Neural cell (in vitro differentiated cells): Measurements from ENCODE around the gene CLIC1. TPM values are rescaled to one million over a fixed set of nuclear protein-coding genes. Genes with fewer than 3 reads are reported as not detected.

Experiments
- H2AFZ ChIP-seq: fragments of 200-600, 300-800 bp; sonication (generic), shearing (Covaris generic); 2 replicates; pipeline ENCODE4 v1.6.0; 2014; ENCODE audit warnings: low read depth, mild to moderate bottlenecking, antibody characterized with exemption, low read length, moderate library complexity
- H3F3A ChIP-seq: fragments of 200-600 bp; shearing (Covaris generic); 2 replicates; pipeline ENCODE4 v1.6.1; 2016; ENCODE audit warnings: mild to moderate bottlenecking, moderate library complexity, mixed read lengths, antibody characterized with exemption, low read length; ENCODE audit not compliant: insufficient read depth, poor library complexity, severe bottlenecking
- H3K27ac ChIP-seq: fragments of 200-600, 300-800 bp; sonication (generic), shearing (Covaris generic); 2 replicates; pipeline ENCODE4 v1.5.1; 2014; ENCODE audit warnings: mild to moderate bottlenecking, low read length, moderate library complexity
- H3K27me3 ChIP-seq: fragments of 300-800, 200-600 bp; sonication (generic), shearing (Covaris generic); 2 replicates; pipeline ENCODE4 v1.6.0; 2014; ENCODE audit warnings: mild to moderate bottlenecking, low read depth, low read length, moderate library complexity; ENCODE audit not compliant: insufficient read depth
- H3K36me3 ChIP-seq: fragments of 300-800, 200-600 bp; sonication (generic), shearing (Covaris generic); 2 replicates; pipeline ENCODE4 v1.5.1; 2014; ENCODE audit warnings: mild to moderate bottlenecking, antibody characterized with exemption, low read length, moderate library complexity; ENCODE audit not compliant: insufficient read depth
- H3K4me2 ChIP-seq: fragments of 300-800, 200-600 bp; sonication (generic), shearing (Covaris generic); 2 replicates; pipeline ENCODE4 v1.6.0; 2014; ENCODE audit warnings: mild to moderate bottlenecking, low read length
- H3K4me3 ChIP-seq: fragments of 300-800, 200-600 bp; sonication (generic), shearing (Covaris generic); 2 replicates; pipeline ENCODE4 v1.5.1; 2014; ENCODE audit warnings: mild to moderate bottlenecking, low read length, moderate library complexity
- H3K79me2 ChIP-seq: fragments of 200-600 bp; shearing (Covaris generic); replicated peaks from 2 replicates; pipeline ENCODE4 v1.6.0; 2014; ENCODE audit warnings: mild to moderate bottlenecking, low read length, moderate library complexity; ENCODE audit not compliant: insufficient read depth
- H3K9ac ChIP-seq: fragments of 300-800, 200-600 bp; sonication (generic), shearing (Covaris generic); 2 replicates; pipeline ENCODE4 v1.6.1; 2016; ENCODE audit warnings: mild to moderate bottlenecking, low read length, mixed read lengths
- H3K9me2 ChIP-seq: fragments of 200-600 bp; shearing (Covaris generic); 2 replicates; pipeline ENCODE4 v1.6.1; 2016; ENCODE audit warnings: mild to moderate bottlenecking, low read length, mixed read lengths; ENCODE audit not compliant: insufficient read depth
- H3K9me3 ChIP-seq: fragments of 200-600, 300-800 bp; sonication (generic), shearing (Covaris generic); 2 replicates; pipeline ENCODE4 v1.6.1; 2016; ENCODE audit warnings: mild to moderate bottlenecking, mixed run types, low read length, moderate library complexity, mixed read lengths
- H4K20me1 ChIP-seq: fragments of 200-600 bp; shearing (Covaris generic); 2 replicates; pipeline ENCODE4 v1.6.1; 2016; ENCODE audit warnings: mild to moderate bottlenecking, mixed run types; ENCODE audit not compliant: insufficient read depth
- CTCF ChIP-seq: fragments of 450-650 bp; IDR thresholded peaks from 2 replicates; pipeline ENCODE4 v1.5.1; 2014; ENCODE audit warnings: antibody characterized with exemption, mild to moderate bottlenecking, moderate library complexity; ENCODE audit not compliant: poor library complexity, severe bottlenecking
- EP300 ChIP-seq: fragments of 450-650 bp; conservative IDR thresholded peaks from 2 replicates; pipeline ENCODE4 v1.6.1; 2014; ENCODE audit warnings: antibody characterized with exemption, mild to moderate bottlenecking, moderate library complexity; ENCODE audit not compliant: poor library complexity, severe bottlenecking
- EZH2 ChIP-seq: fragments of 200-600, 300-800 bp; shearing (Covaris generic), sonication (generic); IDR thresholded peaks from 2 replicates; pipeline ENCODE4 v1.6.1; 2014; ENCODE audit warnings: antibody characterized with exemption, low read length, borderline replicate concordance, mild to moderate bottlenecking; ENCODE audit not compliant: insufficient read depth, poor library complexity, severe bottlenecking
- MXI1 ChIP-seq: fragments of 450-650 bp; conservative IDR thresholded peaks from 2 replicates; pipeline ENCODE4 v1.6.1; 2014; ENCODE audit warnings: antibody characterized with exemption, mild to moderate bottlenecking; ENCODE audit not compliant: poor library complexity, severe bottlenecking
- POLR2AphosphoS5 ChIP-seq: IDR thresholded peaks from 2 replicates; pipeline ENCODE4 v1.6.1; 2012
- RAD21 ChIP-seq: fragments of 450-650 bp; conservative IDR thresholded peaks from 2 replicates; pipeline ENCODE4 v1.6.1; 2014; ENCODE audit warnings: antibody characterized with exemption, mild to moderate bottlenecking, moderate library complexity
- SMC3 ChIP-seq: fragments of 450-650 bp; conservative IDR thresholded peaks from 2 replicates; pipeline ENCODE4 v1.6.1; 2014; ENCODE audit warnings: antibody characterized with exemption, mild to moderate bottlenecking, moderate library complexity; ENCODE audit not compliant: poor library complexity
- TAF1 ChIP-seq: IDR thresholded peaks from 2 replicates; pipeline ENCODE4 v1.6.1; 2012; ENCODE audit warnings: low read depth
- polyA plus RNA-seq: library from polyadenylated mRNA; depleted of rRNA; stranded (reverse); fragments of >200 nt; gene quantifications from 2 replicates; pipeline ENCODE4 v1.2.3, GENCODE V29; 2014
- TF ChIP-seq, protein P1 (sequence below): IDR thresholded peaks from 2 replicates; pipeline ENCODE4 v1.6.1; 2012; ENCODE audit warnings: borderline replicate concordance

Gene CLIC1
- polyA plus RNA-seq, 1 donor from 2014 or later: 5.5 TPM

DNA sequence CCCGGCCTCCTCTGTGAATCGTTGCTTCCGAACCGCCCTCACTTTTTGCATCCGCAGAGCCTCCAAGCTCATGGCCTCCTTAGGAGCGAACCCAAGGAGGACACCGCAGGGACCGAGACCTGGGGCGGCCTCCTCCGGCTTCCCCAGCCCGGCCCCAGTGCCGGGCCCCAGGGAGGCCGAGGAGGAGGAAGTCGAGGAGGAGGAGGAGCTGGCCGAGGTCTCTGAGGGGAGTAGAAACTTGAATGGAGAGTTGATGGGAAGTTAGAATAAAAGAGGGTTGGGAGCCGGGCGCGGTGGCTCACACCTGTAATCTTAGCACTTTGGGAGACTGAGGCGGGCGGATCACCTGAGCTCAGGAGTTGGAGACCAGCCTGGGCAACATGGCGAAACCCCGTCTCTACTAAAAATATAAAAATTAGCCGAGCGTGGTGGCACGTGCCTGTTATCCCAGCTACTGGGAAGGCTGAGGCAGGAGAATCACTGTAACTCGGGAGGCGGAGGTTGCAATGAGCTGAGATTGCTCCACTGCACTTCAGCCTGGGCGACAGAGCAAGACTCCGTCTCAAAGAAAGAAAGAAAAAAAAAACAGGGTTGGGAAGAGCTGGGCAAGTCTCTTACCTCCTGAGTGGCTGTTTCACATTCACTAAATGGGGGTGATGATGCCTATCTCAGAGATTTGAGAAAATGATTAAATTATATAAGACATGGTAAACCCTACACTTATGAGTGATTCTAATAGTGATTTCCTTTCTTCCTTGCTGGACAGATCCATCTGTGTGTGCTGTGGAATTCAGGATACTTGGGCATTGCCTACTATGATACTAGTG, 4.3 kb upstream of the CLIC1 start:
- H3F3A ChIP-seq: no peaks in the 10 kb centered on the region
- H2AFZ ChIP-seq: peak overlapping the region; percentile 42
- peak overlapping the region; percentile 25 for H3K9ac ChIP-seq
- no peak for TF ChIP-seq MXI1
- TF ChIP-seq SMC3: no peak
- no peak for TF ChIP-seq TAF1
- TF ChIP-seq EP300: no peak
- TF ChIP-seq POLR2AphosphoS5: no peak
- no peak for TF ChIP-seq RAD21
- TF ChIP-seq EZH2: no peak
- TF ChIP-seq CTCF: no peak
- TF ChIP-seq, protein P1, sequence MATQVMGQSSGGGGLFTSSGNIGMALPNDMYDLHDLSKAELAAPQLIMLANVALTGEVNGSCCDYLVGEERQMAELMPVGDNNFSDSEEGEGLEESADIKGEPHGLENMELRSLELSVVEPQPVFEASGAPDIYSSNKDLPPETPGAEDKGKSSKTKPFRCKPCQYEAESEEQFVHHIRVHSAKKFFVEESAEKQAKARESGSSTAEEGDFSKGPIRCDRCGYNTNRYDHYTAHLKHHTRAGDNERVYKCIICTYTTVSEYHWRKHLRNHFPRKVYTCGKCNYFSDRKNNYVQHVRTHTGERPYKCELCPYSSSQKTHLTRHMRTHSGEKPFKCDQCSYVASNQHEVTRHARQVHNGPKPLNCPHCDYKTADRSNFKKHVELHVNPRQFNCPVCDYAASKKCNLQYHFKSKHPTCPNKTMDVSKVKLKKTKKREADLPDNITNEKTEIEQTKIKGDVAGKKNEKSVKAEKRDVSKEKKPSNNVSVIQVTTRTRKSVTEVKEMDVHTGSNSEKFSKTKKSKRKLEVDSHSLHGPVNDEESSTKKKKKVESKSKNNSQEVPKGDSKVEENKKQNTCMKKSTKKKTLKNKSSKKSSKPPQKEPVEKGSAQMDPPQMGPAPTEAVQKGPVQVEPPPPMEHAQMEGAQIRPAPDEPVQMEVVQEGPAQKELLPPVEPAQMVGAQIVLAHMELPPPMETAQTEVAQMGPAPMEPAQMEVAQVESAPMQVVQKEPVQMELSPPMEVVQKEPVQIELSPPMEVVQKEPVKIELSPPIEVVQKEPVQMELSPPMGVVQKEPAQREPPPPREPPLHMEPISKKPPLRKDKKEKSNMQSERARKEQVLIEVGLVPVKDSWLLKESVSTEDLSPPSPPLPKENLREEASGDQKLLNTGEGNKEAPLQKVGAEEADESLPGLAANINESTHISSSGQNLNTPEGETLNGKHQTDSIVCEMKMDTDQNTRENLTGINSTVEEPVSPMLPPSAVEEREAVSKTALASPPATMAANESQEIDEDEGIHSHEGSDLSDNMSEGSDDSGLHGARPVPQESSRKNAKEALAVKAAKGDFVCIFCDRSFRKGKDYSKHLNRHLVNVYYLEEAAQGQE: no peak
- no peaks in the 10 kb centered on the region for H3K9me2 ChIP-seq
- H3K4me3 ChIP-seq: peak overlapping the region; percentile 66
- H3K9me3 ChIP-seq: no peaks in the 10 kb centered on the region
- no peak overlapping the region for H3K4me2 ChIP-seq
- no peaks in the 10 kb centered on the region for H3K27me3 ChIP-seq
- no peaks in the 10 kb centered on the region for H3K79me2 ChIP-seq
- H3K36me3 ChIP-seq: no peaks in the 10 kb centered on the region
- no peak overlapping the region for H3K27ac ChIP-seq
- H4K20me1 ChIP-seq: no peaks in the 10 kb centered on the region

DNA sequence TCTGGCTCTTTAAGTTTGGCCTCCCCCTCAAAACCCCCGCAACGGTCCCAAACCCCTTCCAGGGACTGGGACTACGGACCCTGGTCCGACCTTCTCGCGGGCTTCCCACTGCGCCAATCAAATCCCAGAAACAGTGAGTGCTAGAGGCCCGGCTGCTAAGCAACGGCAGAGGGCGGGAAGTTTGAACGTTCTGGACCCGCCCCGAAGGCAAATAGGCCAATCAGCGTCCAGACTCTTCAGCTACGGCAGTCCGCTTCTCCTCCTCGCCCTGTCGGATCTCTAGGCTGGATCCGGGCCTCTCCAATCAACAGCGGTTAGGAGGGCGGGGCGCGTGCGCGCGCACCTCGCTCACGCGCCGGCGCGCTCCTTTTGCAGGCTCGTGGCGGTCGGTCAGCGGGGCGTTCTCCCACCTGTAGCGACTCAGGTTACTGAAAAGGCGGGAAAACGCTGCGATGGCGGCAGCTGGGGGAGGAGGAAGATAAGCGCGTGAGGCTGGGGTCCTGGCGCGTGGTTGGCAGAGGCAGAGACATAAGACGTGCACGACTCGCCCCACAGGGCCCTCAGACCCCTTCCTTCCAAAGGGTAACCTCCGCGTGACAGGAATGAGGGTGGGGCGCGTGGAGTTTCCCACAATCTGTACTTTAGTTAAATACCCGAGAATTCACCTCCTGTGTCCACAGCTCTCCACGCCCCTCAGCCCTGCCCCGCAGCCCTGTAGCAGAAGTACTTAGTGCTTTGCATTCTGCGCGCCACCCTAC, 3.5 kb upstream of the CLIC1 start, which contains the start of gene MSH5:
Gene MSH5 (plus strand): TSS at position 367 of the 758 bp plus-strand sequence. CDS start 462 bp downstream, outside the sequence.
- no peaks in the 10 kb centered on the region for H3K79me2 ChIP-seq

More for the DNA sequence above, 3.5 kb upstream of the CLIC1 start, which contains the start of gene MSH5:
- peak within 1 kb of the TSS; percentile 25 for H3K9ac ChIP-seq
- H3K27ac ChIP-seq: no peak within 1 kb of the TSS
- no peaks in the 10 kb centered on the region for H4K20me1 ChIP-seq
- H3K9me2 ChIP-seq: no peaks in the 10 kb centered on the region
- peak within 1 kb of the TSS; percentile 60 for H3K4me2 ChIP-seq
- H2AFZ ChIP-seq: peak within 1 kb of the TSS; percentile 42
- no peaks in the 10 kb centered on the region for H3F3A ChIP-seq
- H3K36me3 ChIP-seq: no peaks in the 10 kb centered on the region
- peak; percentile 85 for TF ChIP-seq MXI1
- peak; percentile 18 for TF ChIP-seq POLR2AphosphoS5
- TF ChIP-seq TAF1: no peak
- H3K27me3 ChIP-seq: no peaks in the 10 kb centered on the region
- H3K9me3 ChIP-seq: no peaks in the 10 kb centered on the region
- peak within 1 kb of the TSS; percentile 66 for H3K4me3 ChIP-seq
